Posterior vena cava (tissue), 2 donors: ENCODE results near the gene OR6K6. TPM values are rescaled to one million over a fixed set of nuclear protein-coding genes. Genes with fewer than 3 reads are reported as not detected.

Experiments used
- DNase-seq: peaks from one replicate; pipeline ENCODE4 v3.0.0-alpha.2; 2020; ENCODE audit warnings: low spot score
- intact Hi-C, 2 donors: fragments of 100-400 bp; cut with DNase I; formaldehyde crosslinking; loops; one replicate each; pipeline versions ENCODE4 v1.14.1 to v1.14.2; 2022 to 2023
- long read RNA-seq, 2 donors: library from polyadenylated mRNA; unstranded; transcript quantifications; one replicate each; pipeline ENCODE4 v2.0.0, GENCODE V29; 2020 to 2021
- total RNA-seq, 2 donors: library from RNA; stranded (reverse); fragmentation: NEBNext Ultra II Directional; extraction: Animal tissue kit (Norgen Biotek cat#: 25700); gene quantifications; one replicate each; pipeline ENCODE4 v1.2.1, GENCODE V29; 2021
- donor health status: DM: yes; HTN: yes; CAD: no.
- donor health status: DM: yes; HTN: yes; CAD: no.

OR6K6 gene
- total RNA-seq, result not detected
- long read RNA-seq, donor 1, result 0 reads
- long read RNA-seq, donor 2, result 0 reads

GRCh38 chr1:158754420-158754819 is at the start of gene OR6K6:
OR6K6 (plus strand) TSS chr1:158754720; CDS start chr1:158754888, 168 bp downstream.
- no peak for DNase-seq

GRCh38 chr1:158706096-158706495 is 48.4 kb upstream of the OR6K6 start:
- DNase-seq, result no peak
- intact Hi-C loops, result no loop called here

More at GRCh38 chr1:158754420-158754819, at the start of gene OR6K6:
- intact Hi-C loops, result no loop called here

DNA sequence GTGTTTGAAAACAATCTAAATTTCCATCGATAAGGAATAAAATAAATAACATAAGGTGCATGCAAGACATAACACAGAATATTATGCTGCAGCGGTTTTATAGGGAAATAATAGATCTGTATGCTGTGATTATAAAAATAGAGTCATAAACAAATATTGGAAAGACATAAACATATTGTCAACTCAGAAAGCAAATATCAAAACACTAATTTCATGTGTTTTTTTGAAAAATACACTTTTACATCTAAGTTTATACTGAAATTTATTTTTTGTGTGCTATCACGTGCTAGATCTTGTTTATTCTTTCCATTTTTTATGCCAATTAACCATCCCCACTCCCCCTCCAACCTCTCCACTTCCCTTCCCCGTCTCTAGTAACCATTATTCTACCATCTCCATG is 43.4 kb upstream of the OR6K6 start:
- intact Hi-C loops, result no loop called here
- DNase-seq, result no peak

DNA sequence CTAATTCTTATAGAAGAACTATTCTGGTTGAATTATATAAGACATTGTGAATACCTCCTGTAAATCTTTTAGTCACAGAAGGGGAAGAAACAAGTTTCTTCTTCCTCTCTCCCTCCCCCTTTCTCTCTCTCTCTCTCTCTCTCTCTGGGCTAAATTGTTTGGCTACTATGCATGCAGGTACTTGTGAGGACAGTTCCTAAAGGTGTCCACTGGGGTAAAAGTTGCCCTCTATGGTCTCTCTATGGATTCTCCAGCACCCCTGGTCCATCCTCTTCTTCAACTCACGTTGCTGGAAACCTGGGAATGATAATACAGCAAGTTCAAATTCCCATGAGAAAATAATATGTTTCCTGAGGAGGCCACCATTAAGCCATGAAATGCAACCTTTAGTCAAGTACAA is 39.8 kb upstream of the OR6K6 start:
- DNase-seq, result no peak
- intact Hi-C loops, result no loop called here

DNA sequence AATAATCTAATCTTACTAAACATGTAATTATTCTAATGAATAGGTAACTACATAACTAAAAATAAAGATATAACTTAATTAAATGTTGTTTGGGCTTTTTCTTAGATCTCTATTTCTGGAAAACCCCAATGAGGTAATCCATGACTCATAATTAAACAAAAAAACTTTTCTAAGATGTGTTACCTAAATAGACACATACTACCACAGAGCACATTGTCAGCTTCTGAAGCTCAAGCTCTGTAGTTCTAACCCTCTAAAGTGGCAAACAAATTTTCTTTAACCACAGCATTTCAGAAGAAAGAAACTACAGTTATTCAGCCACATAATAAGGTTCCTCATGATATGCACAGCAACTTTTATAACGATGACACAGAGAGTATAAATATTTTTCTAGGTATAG is 38.2 kb upstream of the OR6K6 start:
- intact Hi-C loops, result no loop called here
- no peak for DNase-seq

- intact Hi-C loops, result no loop called here
- no peak for DNase-seq
Measured at GRCh38 chr1:158717344-158717743, 37.2 kb upstream of the OR6K6 start.

DNA sequence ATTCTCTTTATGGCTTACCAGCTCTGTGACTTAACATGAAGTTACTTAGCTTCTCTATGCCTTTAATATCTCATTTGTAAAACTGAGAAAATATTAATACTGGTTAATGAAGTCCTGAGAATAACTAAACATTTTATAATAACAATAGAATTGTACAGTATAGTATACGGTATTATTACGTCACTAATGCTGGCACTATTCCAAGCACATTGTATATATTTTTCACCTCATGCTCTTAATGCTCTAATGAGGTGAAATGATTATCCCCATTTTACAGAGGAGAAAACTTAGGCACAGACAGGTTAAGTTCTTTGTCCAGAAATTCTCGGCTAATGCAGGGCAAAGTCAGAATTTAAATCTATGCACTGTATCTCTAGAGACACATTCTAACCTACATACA is 34.9 kb upstream of the OR6K6 start:
- no peak for DNase-seq
- intact Hi-C loops, result no loop called here

GRCh38 chr1:158720620-158721019 is 33.9 kb upstream of the OR6K6 start, which contains the start of gene OR6K3:
OR6K3 (minus strand) TSS chr1:158720720; CDS start chr1:158718115, 2,605 bp downstream.
- DNase-seq, result no peak
- intact Hi-C loops, result no loop called here

GRCh38 chr1:158724442-158724841 is 30.1 kb upstream of the OR6K6 start:
- DNase-seq, result no peak
- intact Hi-C loops, result no loop called here

DNA sequence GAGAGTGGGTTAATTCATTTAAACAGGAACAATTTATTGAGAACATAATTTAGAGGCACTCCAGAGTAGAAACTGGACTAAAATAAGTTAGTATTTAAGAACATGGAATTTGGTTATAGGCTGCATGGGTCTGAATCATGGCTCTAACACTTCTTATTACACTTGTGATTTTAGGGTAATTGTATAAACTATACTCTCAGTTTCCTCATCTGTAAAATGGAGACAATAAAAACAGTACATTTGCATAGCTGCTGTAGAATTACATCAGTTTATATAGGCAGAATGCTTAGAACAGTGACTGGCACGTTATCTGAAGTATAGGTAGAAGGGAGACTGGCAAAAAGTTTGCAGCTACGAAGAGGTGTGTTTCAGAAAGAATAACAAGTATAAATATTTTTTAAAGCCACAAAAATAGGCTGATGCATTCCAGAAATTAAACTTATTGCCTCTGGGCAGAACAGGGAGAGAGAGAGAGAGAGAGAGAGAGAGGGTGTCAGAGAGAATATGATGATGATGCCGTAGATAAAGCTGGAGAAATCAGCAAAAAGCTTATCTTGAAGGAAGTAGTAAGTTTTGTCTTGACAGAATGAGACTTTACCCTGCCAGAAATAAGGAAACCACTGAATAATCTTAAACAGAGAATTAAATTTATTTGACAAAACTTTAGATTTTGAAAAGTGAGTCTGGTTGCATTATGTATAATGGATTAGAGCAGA is 25.9 kb upstream of the OR6K6 start:
- intact Hi-C loops, result no loop called here
- no peak for DNase-seq

DNA sequence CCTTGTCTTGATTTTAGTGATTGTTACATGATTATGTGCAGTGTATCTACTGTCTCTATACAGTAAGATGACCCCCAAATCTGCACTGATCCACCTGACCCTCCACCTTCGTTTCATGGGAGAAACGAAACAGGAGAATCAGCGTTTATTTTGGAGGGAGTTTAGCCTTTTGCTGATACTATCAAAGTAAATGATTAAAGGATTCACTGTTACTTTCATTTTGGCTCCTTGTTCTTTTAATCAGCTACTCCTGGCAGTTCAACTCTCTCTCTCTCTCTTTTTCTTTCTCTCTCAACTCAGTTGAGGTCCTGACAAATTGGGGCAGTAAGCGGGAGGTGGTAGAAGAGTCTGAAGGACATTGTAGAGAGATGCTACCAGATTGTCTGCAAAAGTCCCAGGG is 24.1 kb upstream of the OR6K6 start:
- DNase-seq, result no peak
- intact Hi-C loops, result no loop called here

DNA sequence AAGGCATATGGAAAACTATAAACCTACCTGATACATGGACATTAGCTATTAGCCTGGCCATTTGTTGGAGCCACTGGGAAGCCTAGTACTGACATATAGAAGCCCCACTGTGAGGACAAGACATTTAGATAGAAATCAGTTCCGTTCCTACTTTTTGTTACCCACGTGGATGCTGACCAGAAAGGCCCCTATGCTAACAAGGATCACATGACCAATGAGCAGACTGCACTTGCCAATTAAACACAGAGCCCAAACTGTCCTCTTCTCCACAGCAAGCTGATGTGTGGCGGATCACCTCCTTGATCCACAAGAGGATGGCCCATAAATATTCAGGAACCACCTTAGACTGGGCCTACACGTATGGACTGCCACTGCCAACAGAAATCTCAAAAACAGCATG is 22.8 kb upstream of the OR6K6 start:
- no peak for DNase-seq
- intact Hi-C loops, result no loop called here

- DNase-seq, result no peak
- intact Hi-C loops, result no loop called here
Measured at GRCh38 chr1:158732524-158732923, 22.0 kb upstream of the OR6K6 start.

- DNase-seq, result no peak
- intact Hi-C loops, result no loop called here
Measured at GRCh38 chr1:158735848-158736247, 18.7 kb upstream of the OR6K6 start.

DNA sequence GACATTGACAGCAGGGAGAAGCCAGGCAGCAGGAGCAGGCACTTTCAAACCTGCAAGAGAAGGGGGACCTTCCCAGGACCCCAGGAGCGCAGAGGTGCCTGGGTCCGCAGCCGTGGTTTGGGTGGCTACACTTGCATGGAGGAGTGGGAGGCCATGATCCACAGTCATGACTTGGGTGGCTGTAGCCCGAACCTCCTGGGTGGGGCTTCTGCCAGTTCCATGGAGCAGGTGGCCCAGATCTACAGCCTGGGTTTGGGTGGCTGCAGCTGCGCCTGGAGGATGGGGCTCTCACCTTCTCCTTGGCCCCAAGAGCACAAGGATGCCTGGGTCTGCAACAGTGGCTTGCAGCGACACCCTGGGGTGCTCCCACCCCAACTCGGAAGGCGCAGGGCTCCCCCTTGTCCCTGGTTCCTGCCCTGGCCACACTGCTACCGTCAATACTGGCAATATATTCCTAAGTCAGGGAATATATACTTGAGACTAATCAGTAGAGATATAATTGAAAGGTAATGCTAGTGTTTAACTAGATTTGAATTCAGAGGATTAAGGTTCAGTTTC is 2.3 kb upstream of the OR6K6 start:
- intact Hi-C loops, result no loop called here
- no peak for DNase-seq

DNA sequence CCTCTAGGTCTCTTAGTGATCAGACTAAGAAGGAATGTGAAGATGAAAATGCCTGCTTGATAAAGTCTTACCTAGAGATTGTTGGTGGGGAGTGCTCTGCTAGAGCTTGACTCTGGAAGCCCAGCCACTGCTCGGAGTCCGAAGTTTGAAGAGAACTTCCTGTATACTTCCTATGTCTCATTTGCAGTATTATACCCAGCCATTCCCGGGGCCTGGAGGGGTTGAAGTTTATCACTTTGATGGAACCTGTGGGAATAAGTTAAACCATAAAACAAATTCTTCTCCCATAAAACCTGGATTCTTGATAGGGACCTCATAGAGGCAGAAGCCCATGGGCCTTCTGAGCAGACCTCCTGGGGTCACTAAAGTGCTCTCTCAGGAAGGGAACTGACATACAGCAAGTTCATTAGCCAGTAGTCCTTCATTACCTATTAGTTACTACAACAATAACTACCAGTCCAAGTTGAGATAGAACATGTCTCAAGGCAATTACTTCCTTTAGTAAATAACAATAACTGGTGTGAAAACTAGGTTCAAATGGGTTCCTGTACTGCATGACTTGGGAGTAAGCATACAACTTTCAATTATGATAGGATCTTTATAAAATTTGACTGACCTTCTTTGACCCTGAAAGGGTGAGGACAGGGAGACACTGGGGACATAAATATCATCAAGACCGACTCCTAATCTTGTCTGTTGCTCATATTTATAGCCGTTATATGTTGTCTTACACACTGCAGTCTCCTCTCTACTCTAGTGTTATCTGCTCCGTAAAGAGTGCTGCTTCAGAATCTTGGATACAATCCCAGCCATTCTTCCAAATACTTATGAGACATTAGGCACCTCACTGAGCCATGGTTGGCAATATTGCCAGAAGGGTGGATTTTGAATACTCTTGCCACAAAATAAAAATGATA is 17.7 kb downstream of the OR6K6 start, which contains the start of gene OR6N1:
Gene OR6N1 (minus strand): TSS at position 246 of the 917 bp plus-strand sequence. CDS start 5,513 bp downstream, outside the sequence.
- no peak for DNase-seq
- intact Hi-C loops, result no loop called here

- intact Hi-C loops, result no loop called here
- DNase-seq, result no peak
Measured at GRCh38 chr1:158781104-158781503, 26.6 kb downstream of the OR6K6 start, which contains the start of gene OR6N2. OR6N2 (minus strand) TSS chr1:158781204; CDS start chr1:158777635, 3,569 bp downstream.

DNA sequence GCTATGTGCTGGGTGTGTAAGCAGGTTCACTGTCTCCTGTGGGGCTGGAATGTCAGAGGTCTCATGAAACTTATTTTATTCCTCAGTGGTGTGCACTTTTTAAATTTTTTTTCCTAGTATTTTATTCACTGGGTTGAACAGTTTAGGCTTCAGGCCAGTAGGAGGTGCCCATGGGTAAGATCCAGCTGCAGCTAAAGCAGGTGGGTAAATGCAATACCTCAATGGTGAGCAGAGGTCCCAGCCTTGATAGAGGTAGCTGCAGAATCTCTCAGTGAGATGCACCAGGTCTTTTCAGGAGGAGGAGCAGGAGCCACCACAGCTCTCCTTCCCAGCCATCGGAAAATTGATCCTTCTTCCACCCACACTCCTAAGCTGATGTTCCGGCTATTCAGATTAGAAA is 39.1 kb downstream of the OR6K6 start:
- DNase-seq, result no peak
- intact Hi-C loops, result no loop called here

- intact Hi-C loops, result no loop called here
- no peak for DNase-seq
Measured at GRCh38 chr1:158794247-158794646, 39.7 kb downstream of the OR6K6 start.

- intact Hi-C loops, result no loop called here
- no peak for DNase-seq
Measured at GRCh38 chr1:158798531-158798930, 44.0 kb downstream of the OR6K6 start.
